Measurements from ENCODE around the gene COMT. TPM values are rescaled to one million over a fixed set of nuclear protein-coding genes. Genes with fewer than 3 reads are reported as not detected.

The COMT gene
- total and polyA plus RNA-seq, 4 donors: 75.3 to 430 (median 146) TPM

- TF ChIP-seq REST (IDR thresholded peaks at IDR 0.05): no peak
- TF ChIP-seq RAD21 (IDR thresholded peaks at IDR 0.05): no peak
- no peak for TF ChIP-seq HNF4G (IDR thresholded peaks at IDR 0.05)
- no peak for TF ChIP-seq RXRA (IDR thresholded peaks at IDR 0.05)
These were observed 46.3 kb upstream of the COMT start (continued) for GRCh38 chr22:19895160-19895849.

DNA sequence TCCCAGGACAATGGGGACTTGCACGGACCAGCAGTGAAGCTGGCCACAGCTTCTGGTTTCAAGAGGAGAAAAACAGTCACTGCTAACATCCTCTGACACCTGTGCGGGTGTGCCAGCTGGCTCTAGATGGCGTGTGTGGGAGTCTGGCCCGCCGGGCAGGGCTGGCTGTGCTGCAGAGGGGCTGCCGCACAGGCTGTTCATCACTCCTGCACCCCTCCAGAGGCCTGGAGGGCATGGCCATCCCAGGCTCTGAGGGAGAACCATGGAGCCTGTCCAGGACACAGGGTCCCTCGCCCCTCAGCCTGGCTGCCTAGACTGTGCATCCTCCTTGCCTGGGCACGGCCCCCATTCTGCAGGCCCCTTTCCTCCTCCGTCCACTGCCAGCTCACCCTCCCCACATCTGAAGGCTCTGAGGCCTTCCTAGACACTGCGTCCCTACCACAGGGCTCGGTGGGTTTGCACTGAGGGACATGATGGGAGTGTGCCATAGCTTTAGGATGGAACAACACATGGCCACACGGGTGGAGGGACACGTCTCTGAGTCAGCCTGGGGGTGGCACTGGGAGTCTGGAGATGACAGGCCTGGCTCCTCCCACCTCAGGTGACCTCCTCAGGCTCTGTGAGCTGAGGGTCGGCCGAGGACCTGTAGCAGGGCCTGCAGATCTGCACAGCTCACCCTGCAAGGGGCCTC, 44.8 kb upstream of the COMT start:
- Histone ChIP-seq H3K27me3 (ENCODE audit: control insufficient read depth in 4 of 4, insufficient read depth in 4 of 4, low read length in 3 of 4) (no peaks in the 10 kb centered on the region), H3K4me1 (ENCODE audit: control insufficient read depth in 4 of 4, insufficient read depth in 4 of 4, low read length in 3 of 4) (peaks cover 0 to 4% (median 2%) of the 10 kb centered on the region in 4 donors), H3K36me3 (ENCODE audit: control insufficient read depth in 4 of 4, insufficient read depth in 3 of 4, low read depth in 1 of 4, low read length in 3 of 4) (peaks cover 0 to 43% (median 15%) of the 10 kb centered on the region in 4 donors), H3K9ac (ENCODE audit: low read depth in 1 of 2, low read length in 2 of 2) (no peak overlapping the region), H3K4me3 (ENCODE audit: low read depth in 1 of 3, low read length in 3 of 3) (no peak overlapping the region), H3K9me3 (ENCODE audit: control insufficient read depth in 4 of 4, low read length in 3 of 4) (no peaks in the 10 kb centered on the region), H3K27ac (ENCODE audit: low read depth in 1 of 2, low read length in 2 of 2) (no peak overlapping the region)
- 94% methylated on average over 15 of the region's 15 CpGs for WGBS
- TF ChIP-seq ZBTB33 (IDR thresholded peaks at IDR 0.05): no peak
- TF ChIP-seq GABPA (IDR thresholded peaks at IDR 0.05 in 1 of 2, conservative IDR thresholded peaks at IDR 0.05 in 1 of 2): no peak
- no peak for TF ChIP-seq FOXA2 (IDR thresholded peaks at IDR 0.05)
- no peak for TF ChIP-seq REST (IDR thresholded peaks at IDR 0.05)
- TF ChIP-seq, protein P1, sequence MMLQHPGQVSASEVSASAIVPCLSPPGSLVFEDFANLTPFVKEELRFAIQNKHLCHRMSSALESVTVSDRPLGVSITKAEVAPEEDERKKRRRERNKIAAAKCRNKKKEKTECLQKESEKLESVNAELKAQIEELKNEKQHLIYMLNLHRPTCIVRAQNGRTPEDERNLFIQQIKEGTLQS (IDR thresholded peaks at IDR 0.05): no peak
- no peak for TF ChIP-seq RAD21 (IDR thresholded peaks at IDR 0.05)
- no peak for TF ChIP-seq YY1 (IDR thresholded peaks at IDR 0.05)
- no peak for DNase-seq (ENCODE audit: low spot score)

All from liver (tissue), 9 donors.